SU-DHL-6 (cell line): ENCODE results near the gene WSCD2.

Experiments used
- CTCF ChIP-seq: fragments of 200-600 bp; sonication (generic); IDR thresholded peaks from one replicate; pipeline ENCODE4 v1.5.1; 2017; ENCODE audit warnings: antibody characterized with exemption, mild to moderate bottlenecking, low read length, moderate library complexity; ENCODE audit not compliant: insufficient read depth, poor library complexity, severe bottlenecking
- EZH2phosphoT487 ChIP-seq: fragments of 200-600 bp; sonication (generic), shearing (Covaris generic); conservative IDR thresholded peaks from 2 replicates; pipeline ENCODE4 v1.6.1; 2018; ENCODE audit warnings: mild to moderate bottlenecking, antibody characterized with exemption, low read length, moderate library complexity, mixed read lengths

- TF ChIP-seq CTCF, result no peak
- no peak for TF ChIP-seq EZH2phosphoT487
These were observed 25.6 kb upstream of the WSCD2 start for GRCh38 chr12:108103517-108103916.
